ENCODE measurements around the gene ACAD11.

The ACAD11 gene

DNA sequence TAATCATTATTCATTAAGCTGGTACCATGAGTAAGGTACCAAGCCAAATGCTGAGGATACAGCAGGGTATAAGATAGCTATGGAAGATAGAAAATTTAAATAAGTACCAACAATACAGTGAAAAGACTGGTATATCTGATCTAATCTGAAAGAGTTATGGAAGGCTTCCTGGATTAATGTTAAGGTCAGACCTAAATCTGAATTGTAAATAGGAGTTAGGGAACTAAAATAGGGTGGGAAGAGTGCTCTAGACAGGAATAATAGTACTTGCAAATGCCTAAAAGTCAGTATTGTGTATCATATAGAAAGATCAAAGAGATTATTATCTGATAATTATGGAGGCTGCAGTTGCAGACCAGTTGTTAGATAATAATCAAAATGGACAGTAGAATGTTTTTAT, 65.1 kb downstream of the ACAD11 start:
- Histone ChIP-seq H2AFZ (no peak overlapping the region), H3K27ac (no peak overlapping the region), H3K4me1 (peaks cover 7% of the 10 kb centered on the region), H3K79me2 (no peaks in the 10 kb centered on the region), H3K27me3 (ENCODE audit: control insufficient read depth, insufficient read depth, low read length) (no peaks in the 10 kb centered on the region), H3K9ac (no peak overlapping the region), H3K36me3 (ENCODE audit: control insufficient read depth, insufficient read depth, low read length) (no peaks in the 10 kb centered on the region), H3K9me3 (ENCODE audit: control insufficient read depth, low read length) (no peaks in the 10 kb centered on the region), H3K4me3 (ENCODE audit: low read depth, low read length) (no peak overlapping the region), H3K4me2 (ENCODE audit: low read length) (no peak overlapping the region)
- TF ChIP-seq, protein P1, sequence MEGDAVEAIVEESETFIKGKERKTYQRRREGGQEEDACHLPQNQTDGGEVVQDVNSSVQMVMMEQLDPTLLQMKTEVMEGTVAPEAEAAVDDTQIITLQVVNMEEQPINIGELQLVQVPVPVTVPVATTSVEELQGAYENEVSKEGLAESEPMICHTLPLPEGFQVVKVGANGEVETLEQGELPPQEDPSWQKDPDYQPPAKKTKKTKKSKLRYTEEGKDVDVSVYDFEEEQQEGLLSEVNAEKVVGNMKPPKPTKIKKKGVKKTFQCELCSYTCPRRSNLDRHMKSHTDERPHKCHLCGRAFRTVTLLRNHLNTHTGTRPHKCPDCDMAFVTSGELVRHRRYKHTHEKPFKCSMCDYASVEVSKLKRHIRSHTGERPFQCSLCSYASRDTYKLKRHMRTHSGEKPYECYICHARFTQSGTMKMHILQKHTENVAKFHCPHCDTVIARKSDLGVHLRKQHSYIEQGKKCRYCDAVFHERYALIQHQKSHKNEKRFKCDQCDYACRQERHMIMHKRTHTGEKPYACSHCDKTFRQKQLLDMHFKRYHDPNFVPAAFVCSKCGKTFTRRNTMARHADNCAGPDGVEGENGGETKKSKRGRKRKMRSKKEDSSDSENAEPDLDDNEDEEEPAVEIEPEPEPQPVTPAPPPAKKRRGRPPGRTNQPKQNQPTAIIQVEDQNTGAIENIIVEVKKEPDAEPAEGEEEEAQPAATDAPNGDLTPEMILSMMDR (IDR thresholded peaks at IDR 0.05), result no peak

DNA sequence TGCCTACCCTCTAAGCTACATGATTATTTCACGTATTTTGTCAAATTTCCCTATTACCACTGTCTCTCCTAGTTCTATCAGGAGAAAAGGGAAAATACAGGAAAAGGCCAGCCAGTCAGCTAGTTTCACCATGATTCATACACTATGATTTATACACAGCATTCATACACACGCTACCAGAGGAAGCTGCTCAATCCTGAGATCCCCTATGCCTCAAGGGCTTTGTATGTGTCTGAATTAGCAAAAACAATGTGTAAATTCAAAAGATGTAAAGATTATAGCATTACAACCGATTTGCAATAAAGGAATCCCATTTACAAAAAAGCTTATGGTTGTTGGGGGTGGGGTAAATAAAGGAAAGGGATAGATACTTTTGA, 65.7 kb downstream of the ACAD11 start:
- TF ChIP-seq, protein P1 (IDR thresholded peaks at IDR 0.05), result no peak
- Histone ChIP-seq H3K9me3 (ENCODE audit: control insufficient read depth, low read length) (no peaks in the 10 kb centered on the region), H3K27me3 (ENCODE audit: control insufficient read depth, insufficient read depth, low read length) (no peaks in the 10 kb centered on the region), H3K4me3 (ENCODE audit: low read depth, low read length) (no peak overlapping the region), H2AFZ (no peak overlapping the region), H3K9ac (no peak overlapping the region), H3K4me2 (ENCODE audit: low read length) (no peak overlapping the region), H3K36me3 (ENCODE audit: control insufficient read depth, insufficient read depth, low read length) (no peaks in the 10 kb centered on the region), H3K27ac (no peak overlapping the region), H3K79me2 (no peaks in the 10 kb centered on the region), H3K4me1 (peaks cover 7% of the 10 kb centered on the region)

DNA sequence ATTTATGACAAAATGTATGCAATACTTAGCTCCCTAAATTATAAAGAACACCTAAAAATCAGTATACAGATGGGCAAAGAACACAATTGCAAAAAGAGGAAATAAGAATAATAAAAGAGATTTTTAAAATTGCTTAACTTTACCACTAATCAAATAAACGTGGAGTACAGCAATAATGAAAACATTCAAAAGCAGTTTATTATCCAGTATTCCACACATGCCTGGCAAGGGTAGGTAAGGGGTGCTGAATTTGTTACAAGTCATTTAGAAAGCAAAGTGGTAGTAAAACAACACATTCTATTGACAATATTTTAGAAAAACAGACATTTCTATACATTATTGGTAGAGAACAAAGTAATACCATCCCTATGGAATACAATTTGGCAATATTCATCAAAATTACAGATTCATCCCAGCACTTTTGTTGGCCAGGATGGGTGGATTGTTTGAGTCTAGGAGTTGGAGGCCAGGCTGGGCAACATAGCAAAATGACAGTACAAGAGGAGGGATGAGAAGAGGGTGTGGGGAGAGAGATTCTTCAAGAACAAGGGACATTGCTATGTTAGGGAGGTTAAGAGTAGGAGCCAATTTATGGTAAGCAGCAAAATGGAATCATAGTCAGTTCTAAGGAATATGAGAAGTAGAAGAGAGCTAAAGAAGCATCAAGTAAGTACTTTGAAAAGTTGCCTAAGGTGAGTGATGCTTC, 66.2 kb downstream of the ACAD11 start:
- no peak overlapping the region for H3K9ac ChIP-seq
- H3K4me2 ChIP-seq (ENCODE audit: low read length), result no peak overlapping the region
- TF ChIP-seq, protein P1 (IDR thresholded peaks at IDR 0.05), result no peak
- no peaks in the 10 kb centered on the region for H3K27me3 ChIP-seq (ENCODE audit: control insufficient read depth, insufficient read depth, low read length)
- H2AFZ ChIP-seq, result no peak overlapping the region
- H3K4me1 ChIP-seq, result peaks cover 7% of the 10 kb centered on the region
- no peaks in the 10 kb centered on the region for H3K9me3 ChIP-seq (ENCODE audit: control insufficient read depth, low read length)
- H3K27ac ChIP-seq, result no peak overlapping the region
- no peak overlapping the region for H3K4me3 ChIP-seq (ENCODE audit: low read depth, low read length)
- H3K79me2 ChIP-seq, result no peaks in the 10 kb centered on the region
- H3K36me3 ChIP-seq (ENCODE audit: control insufficient read depth, insufficient read depth, low read length), result no peaks in the 10 kb centered on the region

DNA sequence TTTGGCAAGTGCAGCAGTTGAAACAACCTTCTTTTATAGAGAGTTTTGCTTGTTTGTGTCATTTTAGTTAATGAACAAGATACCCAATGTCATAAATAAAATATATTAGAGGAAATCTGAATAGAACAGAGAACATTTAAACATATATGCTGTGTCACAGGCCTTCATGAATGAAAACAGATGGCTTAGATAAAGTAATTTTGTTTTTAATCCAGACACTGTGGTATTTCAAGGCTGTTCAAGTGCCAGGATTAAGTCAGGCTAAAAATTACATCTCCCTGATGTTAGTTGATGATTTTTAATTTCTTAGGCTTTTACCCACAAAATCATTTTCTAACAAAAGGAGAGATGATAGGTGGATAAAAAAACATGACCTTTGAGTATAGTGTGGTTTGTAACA, 67.4 kb downstream of the ACAD11 start:
- Histone ChIP-seq H3K27ac (no peak overlapping the region), H3K4me3 (ENCODE audit: low read depth, low read length) (no peak overlapping the region), H3K36me3 (ENCODE audit: control insufficient read depth, insufficient read depth, low read length) (no peaks in the 10 kb centered on the region), H3K9me3 (ENCODE audit: control insufficient read depth, low read length) (no peaks in the 10 kb centered on the region), H3K27me3 (ENCODE audit: control insufficient read depth, insufficient read depth, low read length) (no peaks in the 10 kb centered on the region), H3K4me1 (peaks cover 7% of the 10 kb centered on the region), H3K9ac (no peak overlapping the region), H3K79me2 (no peaks in the 10 kb centered on the region), H3K4me2 (ENCODE audit: low read length) (no peak overlapping the region), H2AFZ (no peak overlapping the region)
- TF ChIP-seq, protein P1 (IDR thresholded peaks at IDR 0.05), result no peak

DNA sequence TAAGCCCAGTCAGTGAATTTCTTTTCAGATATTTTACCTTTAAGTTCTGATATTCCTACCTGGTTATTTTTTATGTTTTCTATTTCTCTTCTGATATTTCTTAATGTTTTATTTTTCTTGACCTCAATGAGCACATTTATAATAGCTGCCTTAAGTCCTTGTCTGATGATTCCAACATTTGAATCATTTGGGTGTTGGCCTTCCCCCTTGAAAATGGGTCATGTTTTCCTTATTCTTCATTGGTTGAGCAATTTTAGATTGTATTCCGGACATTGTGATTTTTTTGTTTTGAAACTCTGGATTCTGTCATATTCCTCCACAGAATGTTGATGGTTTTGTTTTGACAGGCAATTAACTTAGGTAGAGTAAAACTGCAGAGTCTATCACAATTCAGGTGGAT, 72.2 kb downstream of the ACAD11 start:
- H3K4me1 ChIP-seq, result no peaks in the 10 kb centered on the region
- H3K27ac ChIP-seq, result no peak overlapping the region
- H3K9ac ChIP-seq, result no peak overlapping the region
- TF ChIP-seq, protein P1 (IDR thresholded peaks at IDR 0.05), result no peak
- H3K4me2 ChIP-seq (ENCODE audit: low read length), result no peak overlapping the region
- no peaks in the 10 kb centered on the region for H3K79me2 ChIP-seq
- H2AFZ ChIP-seq, result no peak overlapping the region
- no peaks in the 10 kb centered on the region for H3K9me3 ChIP-seq (ENCODE audit: control insufficient read depth, low read length)
- H3K4me3 ChIP-seq (ENCODE audit: low read depth, low read length), result no peak overlapping the region
- H3K36me3 ChIP-seq (ENCODE audit: control insufficient read depth, insufficient read depth, low read length), result no peaks in the 10 kb centered on the region
- no peaks in the 10 kb centered on the region for H3K27me3 ChIP-seq (ENCODE audit: control insufficient read depth, insufficient read depth, low read length)
